HG03558 (cell line): ENCODE data around the gene CAMK1D.
"Not testable (repeated sequence)": the region's sequence is repeated elsewhere in the genome, so short reads cannot be mapped to it uniquely, and the experiment has no call there.

Source experiments
- ATAC-seq: cut with Tn5 transposase; IDR thresholded peaks from one replicate; pipeline ENCODE4 v1.9.1; 2021; ENCODE audit warnings: moderate number of reproducible peaks; ENCODE audit not compliant: unreplicated experiment; ENCODE audit errors: extremely low read depth

The CAMK1D gene

DNA sequence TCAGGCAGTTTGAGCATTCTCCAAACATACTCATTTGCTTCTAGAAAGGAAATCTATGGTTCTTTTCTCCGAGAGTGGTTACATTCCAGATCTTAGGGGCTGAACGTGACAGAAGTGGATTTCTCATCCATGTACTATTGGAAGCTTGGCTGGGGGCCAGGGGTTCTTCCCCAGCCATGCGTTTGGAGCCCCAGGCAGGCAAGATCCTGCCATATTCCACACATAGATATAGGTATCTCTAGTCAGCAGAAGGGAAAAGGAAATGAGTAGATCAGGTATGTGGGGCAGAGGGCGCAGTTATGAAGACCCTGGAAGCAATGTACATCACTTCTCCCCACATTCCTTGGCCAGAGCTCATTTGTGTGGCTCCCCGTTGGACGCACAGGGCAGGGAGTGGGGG, 352.3 kb downstream of the CAMK1D start:
- ATAC-seq = no peak

DNA sequence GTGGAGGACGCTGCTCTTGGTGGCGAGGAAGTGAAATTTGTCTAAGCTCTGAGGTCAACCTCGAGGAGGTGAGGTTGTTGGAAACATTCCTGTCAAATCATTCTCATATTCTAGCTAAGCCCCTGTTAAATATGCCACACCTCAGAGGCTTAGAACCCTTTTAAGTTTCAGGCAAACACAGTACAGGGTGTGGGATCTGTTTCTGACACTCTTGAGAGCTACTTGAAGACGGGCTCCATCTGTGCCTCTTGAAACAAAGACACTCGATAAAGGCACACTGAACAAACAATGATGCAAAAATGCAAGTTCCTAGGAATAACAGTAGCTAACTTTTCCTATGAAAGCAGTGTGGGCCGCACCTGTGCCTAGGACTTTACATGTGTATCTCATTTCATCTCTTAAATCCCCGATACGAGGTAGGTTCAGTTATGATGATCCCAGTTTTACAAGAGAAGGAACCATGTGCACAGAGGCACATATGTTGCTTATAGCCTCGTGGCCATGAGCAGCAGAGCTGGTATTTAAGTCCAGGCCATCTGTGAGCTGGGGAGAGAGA, 352.9 kb downstream of the CAMK1D start:
- ATAC-seq = no peak

DNA sequence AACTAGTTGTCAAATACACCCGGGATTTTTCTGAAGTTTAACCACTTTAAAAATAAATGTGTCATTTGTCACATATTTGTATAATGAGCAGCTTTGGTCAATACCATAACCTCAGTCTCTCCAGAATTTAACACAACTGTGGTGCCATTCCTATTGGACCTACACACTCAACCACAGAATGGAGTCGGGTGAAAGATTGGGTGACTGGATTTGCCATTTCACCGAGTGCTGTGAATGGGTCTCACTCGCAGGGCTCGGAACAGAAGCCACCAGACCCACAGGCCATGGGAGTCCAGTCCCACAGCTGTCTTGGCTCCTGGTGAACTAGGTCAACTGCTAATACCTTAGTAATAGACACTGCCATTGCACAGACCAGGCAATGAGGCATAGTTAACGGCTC, 353.8 kb downstream of the CAMK1D start:
- no peak for ATAC-seq

DNA sequence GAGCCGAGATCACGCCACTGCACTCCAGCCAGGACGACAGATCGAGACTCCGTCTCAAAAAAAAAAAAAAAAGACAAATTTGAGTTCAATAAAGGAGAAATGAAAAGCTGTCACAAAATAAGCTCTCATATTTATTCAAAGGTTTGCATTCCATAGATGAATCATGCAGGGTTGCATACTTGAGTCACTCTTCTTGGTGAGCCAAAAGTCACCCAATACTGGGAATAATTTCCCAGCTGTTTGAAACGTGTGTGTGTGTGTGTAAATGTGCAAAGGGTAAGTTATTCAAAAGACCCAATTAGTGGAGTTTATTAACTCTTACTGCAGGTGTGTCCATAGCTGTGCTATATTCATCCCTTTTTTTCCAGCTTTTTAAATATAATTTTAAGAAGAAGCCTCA, 354.5 kb downstream of the CAMK1D start:
- no peak for ATAC-seq

DNA sequence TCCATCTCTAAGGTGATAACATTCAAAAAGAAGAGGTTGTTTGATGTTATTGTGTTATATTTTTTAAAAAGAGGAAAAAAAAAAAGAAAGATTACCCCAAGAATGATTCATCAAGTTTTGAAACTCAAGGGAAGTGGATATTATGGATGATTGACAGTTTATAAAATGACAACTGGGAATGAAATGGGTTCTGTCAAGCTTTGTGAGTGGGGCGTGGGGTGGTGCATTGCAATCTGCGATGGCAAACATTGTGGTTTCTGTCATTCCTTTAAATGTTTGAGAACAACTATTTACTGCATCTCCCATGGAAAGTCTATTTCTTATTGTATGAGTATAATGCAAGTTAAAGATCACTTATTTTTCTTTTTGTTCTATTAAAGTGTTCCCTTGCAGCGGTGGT, 355.1 kb downstream of the CAMK1D start:
- no peak for ATAC-seq

DNA sequence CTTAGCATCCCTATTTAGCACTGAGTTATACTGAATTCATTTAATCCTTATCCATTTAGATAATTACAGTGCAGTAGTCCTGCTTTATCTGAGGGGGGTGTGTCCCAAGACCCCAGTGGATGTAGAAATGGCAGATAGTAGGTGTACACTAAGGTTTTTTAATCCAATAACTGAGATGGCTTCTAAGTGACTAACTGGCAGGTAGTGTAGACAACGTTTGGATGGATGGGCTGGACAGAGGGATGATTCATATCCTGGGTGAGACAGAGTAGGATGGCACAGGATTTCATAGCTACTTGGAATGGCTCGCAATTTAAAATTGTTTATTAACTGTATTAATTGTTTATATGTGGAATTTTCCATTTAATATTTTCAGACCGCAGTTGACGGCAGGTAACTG, 356.6 kb downstream of the CAMK1D start:
- no peak for ATAC-seq

DNA sequence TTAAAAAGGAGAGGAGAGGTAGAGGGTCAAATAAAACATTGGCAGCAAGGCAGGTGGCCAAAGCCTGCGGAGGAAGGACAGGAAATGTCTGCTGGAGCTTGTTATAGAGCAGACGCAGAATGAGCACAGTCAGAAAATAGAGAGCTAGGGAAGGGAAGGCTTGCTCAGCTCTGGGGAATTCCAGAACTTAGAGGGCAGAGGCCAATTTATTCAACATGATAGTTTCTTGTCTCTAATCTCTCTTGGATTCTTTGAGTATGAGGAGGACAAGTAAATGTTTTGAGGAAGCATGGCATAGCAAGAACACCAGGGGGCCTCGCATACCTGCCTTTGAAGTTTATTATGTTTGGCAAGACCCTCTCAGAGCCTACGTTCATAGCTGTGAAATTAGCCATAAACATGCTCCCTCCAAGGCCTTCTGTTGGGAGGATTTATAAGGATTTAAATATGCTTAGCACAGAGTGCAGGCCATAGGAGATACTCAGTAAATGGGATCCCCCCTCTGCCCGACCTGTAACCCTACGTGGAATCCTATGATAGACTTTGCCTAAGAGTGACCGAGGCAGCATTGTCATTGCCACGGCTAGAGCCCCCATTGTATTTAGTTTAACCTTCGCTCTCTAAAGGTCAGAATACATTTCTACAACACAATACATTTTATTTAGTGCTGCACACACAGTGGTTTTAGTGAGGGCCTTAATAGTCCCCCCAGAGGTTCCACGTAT, 358.3 kb downstream of the CAMK1D start:
- no peak for ATAC-seq

DNA sequence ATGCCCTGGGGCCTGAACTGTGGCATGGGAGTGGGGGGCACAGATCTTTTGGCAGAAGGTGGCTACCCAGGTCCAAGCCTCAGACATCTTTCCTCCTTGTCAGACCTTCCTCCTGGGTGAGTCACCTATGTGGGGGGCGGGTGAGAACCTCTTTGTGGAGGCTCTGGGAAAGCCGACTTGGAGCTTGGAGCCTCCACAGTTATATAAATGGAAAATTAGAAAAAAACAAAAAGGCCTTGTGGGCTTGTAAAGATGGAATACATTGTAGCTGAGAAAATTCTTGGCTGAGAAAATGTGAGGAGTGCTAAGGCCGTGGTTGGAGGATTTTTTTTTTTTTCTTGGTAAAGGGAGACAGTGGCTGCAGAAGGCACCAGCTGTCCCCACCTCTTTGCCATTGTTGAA, 359.7 kb downstream of the CAMK1D start:
- ATAC-seq = no peak

DNA sequence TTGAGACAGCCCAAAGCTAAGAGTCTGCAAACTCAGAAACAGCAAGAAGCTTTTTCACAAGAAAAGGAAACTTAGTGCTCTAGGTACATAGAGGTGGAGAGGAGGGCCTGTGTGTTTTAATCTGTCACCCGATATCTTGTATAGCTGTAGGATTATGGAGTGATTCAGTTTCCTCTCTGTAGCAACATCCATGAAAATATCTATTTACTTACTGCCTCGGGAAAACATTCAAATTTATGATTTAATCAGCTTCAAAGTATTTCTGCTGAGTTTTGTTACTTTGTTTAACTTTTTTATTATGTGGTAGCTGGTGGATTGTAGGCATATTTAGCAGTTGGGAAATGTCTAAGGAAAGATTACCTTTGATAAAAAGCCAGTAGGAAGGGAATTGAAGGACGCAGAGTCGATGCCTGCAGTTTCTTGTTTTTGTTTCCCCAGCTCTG, 360.2 kb downstream of the CAMK1D start:
- no peak for ATAC-seq

DNA sequence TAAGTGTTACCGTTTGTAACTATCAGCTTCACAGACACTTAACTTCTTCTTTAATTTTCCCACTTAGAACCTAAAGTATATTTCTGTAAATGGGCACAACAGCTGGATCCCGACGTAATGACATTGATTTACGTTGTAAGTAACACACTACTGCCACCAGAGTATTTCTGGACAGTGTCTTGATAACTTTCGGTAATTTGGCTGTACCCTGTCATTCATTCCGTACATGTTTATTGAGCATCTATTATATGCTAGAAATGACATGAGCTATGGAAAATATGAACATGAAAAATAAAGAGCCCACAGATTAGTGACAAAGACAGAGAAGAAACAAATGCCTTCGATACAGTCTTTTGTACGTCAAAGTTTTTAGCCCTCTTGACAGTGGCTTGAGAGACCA, 360.8 kb downstream of the CAMK1D start:
- ATAC-seq = no peak

DNA sequence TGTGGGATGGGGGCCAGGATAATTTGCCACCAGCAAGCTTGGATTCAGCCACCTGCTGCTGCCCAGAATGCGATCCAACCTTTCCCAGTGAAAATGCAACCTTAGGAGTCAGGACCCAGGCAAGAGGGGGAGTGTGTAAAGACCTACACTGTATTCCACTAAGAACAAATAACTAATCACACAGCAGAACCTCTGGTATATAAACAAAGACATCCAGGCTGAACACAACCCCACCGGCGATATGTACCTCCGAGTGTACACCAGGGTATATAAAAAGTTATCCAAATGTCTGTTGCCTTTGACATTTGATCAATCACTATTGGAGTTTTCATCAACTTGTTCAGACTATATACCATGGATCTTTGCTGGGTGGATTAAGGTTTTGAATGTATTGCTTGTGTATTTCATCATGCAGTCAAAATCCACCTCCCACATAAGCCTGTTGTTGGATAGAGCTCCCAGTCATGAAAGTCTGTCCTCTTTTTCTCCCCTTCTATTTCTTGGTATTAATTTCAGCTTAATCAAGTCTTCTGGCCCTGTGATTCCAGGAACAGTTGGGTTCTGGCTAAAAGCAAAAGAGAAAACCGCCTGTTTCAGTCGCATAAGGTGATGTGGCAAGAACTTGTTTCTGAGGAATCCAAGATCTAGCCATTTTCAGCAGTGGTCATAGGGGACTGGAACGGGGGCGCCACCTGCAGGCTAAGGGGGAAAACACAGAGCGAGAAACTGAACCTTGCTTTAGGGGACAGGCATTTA, 361.4 kb downstream of the CAMK1D start:
- ATAC-seq = no peak

DNA sequence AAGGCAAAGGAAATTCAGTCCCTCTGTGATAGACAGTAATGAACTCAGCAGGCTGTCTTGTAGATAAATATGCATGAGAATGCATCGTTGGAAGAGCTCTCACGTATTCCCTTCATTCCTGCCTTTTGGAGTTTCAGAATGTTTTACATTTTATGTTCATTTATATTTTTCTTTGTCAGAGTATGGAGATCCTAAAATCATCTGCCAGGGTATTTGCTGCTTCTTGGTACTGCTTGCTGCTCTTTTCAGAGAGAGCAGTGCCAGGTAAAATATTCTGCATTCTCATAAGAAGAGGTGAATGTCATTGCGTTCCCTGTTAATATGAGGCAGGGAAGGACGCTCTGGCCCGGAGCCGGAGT, 362.0 kb downstream of the CAMK1D start:
- ATAC-seq = no peak

DNA sequence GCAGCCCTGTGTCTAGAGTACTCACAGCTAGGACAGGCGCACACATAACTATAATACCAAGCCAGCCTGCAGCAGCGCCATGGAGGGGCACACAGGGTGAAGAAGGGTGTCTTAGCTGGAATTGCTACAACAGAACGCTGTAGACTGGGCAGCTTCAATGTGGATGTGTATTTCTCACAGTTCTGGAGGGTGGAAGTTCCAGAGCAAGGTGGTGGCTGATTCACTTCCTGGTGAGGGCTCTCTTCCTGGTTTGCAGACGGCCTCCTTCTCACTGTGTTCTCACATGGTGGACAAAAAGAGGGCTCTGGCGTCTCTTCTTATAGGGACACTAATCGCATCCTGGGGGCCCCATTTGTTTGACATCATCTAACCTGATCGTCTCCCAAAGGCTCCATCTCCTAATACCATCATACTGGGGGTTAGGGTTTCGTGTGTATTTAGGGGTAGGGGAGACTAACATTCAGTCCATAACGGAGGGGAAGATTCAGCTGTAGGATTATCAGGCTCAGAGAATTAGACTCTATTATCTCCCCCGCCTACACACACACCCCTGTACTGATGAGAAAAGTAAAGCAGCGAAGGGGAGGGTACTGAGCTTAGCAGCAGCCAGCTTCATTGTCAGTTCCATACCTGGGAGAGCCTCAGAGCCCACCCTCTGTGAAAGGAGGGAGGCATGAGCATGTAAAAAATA, 363.1 kb downstream of the CAMK1D start:
- ATAC-seq = no peak

DNA sequence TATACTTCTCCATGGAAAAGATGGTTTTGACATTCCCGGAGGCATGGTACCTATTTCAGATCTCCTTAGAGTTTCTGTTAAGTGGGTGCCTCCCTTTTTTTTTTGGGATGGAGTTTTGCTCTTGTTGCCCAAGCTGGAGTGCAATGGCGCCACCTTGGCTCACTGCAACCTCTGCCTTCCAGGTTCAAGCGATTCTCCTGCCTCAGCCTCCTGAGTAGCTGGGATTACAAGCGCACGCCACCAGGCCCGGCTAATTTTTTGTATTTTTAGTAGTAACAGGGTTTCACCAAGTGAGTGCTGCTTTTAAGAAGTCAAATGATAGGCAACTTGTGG, 363.6 kb downstream of the CAMK1D start:
- ATAC-seq = not testable (repeated sequence)

DNA sequence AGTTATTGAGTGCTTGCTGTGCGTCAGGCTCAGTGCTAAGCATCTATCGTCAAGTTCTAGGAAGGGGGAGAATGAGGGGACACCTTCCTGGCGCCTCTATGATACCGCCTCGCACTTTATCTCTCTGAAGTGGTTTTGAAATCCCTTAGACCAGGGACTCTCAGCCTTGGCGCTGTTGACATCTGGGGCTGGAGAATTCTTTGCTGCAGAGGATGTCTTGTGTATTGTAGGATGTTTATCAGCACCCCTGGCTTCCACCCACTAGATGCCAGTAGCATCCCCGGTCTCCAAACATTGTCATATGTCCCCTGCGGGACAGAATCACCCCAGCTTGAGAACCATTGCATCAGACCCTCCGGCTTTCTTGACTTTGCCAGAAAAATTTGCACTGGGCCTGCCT, 366.7 kb downstream of the CAMK1D start:
- ATAC-seq = no peak

DNA sequence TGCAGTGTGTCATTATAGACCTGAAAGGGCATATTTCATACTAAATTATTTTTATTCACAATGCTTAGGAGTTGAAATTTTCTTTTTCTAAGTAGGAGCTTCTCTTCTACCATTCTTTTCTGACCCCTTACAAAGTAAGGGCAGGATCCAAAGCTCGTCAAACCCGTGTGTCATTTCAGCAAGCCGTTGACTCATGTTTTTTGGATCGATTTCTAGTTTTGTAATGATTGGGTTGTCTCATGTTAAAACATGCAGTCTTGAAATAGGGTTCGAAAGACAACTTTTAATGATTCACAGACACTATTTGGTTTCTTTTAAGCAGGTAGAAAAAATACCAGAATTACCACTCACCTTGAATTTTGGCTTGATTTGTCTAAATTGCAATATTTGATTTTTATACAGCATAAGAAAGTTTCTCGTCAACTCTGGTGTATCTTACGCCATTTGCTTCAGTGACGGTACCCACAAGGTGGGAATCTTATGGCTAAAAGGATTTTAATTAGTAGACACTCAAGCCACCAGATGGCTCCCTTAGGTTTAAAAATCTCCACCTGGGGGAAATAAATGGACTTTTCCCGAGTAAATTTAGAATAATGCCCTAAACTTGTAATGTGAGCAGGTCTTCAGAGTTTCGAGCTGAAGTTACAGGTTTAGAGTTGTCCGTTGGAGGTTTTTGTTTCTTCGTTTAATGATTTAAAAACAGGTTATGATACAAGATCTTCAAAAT, 368.8 kb downstream of the CAMK1D start:
- no peak for ATAC-seq

DNA sequence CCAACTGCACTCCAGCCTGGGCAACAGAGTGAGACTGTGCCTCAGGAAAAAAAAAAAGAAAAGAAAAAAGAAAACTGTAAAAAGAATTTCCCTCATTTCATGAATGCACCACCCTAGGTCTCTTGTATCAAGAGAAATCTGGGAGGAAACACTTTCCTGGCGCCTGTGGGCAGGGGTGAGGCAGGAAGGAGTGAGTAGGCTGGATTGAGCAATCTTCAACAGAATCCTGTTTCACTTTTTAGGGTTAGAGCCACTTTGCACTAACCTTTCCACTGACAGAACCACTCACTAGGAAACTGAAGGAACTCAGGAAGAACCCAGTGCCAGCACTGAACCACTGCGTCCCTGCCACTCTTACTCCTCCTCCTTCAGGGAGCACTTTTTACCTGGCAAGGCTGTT, 370.0 kb downstream of the CAMK1D start:
- no peak for ATAC-seq

DNA sequence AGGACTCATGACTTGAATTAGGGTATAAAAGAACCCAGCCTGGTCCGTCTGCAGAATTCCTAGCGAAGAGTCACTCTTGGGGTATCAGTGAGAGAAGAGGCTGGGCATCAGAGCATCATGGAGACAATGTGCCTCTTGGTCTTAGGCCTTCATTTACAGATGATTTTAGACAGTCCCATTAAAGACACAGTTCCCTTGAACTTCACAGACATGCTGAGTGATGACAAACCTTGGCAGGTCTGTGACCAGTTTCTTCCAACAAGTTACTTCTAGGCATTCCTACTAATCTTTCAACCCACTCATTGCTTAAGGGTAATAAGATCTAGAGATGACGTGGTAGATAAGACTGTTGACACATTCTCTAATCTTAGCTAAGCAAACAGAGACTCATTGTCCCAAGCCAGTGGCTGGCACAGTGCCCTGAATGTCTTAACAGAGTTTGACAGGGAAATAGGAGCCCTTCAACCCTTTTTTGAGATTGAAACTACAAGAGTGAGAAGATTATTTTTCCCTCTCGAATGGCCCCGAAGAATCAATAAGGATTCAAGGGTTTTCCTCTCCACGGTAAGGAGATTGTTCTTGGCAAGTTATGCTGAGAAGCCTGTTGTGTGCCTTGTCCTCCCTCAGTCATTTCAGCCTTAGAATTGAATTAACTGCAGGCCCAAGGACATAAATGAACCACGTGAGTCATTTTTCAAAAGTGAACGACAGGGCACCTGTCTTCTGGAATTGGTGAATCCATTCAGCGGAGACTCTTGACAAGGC, 371.1 kb downstream of the CAMK1D start:
- no peak for ATAC-seq

DNA sequence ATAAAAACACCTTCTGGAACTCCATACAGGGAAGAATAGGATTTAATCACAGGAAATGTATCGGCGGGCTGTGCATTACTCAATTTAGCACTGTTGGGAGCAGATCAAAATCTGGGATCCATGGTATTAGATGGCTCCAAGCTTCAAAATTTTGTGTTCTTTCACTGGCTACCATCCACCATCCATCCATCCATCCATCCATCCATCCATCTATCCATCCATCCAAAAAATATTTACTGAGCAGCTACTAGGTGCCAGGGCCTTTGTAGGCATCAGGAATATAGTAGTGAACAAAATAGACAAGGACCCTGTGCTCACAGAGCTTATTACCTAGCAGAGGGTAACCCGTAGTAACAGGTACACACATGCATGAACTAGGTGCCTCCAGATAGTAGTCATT, 372.0 kb downstream of the CAMK1D start:
- ATAC-seq = no peak

DNA sequence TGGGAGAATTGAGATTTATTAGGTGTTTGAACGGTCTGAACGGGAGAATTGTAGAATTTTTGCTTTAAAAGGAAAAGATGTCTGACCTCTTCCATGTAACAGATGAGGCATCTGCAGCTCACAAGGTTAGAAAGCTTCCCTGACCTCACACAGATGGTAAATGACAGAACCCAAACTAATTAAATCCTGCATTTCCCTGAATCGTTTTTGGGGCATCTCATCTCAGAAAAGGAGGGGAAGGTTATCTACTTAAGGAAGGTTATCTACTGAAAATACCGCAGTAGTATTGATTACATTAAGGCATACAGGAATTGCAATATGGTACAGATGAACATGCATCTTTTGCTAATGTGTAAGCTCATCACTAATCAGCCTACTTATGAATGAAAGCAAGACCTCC, 373.9 kb downstream of the CAMK1D start:
- no peak for ATAC-seq
